M059J (cell line): ENCODE data around the gene ACE. TPM values are rescaled to one million over a fixed set of nuclear protein-coding genes. Genes with fewer than 3 reads are reported as not detected.

Source experiments
- DNase-seq: peaks from one replicate; pipeline ENCODE4 v3.0.0-alpha.2; 2012; ENCODE audit warnings: low read depth
- total RNA-seq: library from RNA; depleted of rRNA; stranded (reverse); fragments of >200 nt; shearing (Covaris generic); gene quantifications from 2 replicates; pipeline ENCODE4 v1.2.3, GENCODE V29; 2014

ACE gene
- total RNA-seq, 1 experiment from 2014 or later: 2.1 TPM

DNA sequence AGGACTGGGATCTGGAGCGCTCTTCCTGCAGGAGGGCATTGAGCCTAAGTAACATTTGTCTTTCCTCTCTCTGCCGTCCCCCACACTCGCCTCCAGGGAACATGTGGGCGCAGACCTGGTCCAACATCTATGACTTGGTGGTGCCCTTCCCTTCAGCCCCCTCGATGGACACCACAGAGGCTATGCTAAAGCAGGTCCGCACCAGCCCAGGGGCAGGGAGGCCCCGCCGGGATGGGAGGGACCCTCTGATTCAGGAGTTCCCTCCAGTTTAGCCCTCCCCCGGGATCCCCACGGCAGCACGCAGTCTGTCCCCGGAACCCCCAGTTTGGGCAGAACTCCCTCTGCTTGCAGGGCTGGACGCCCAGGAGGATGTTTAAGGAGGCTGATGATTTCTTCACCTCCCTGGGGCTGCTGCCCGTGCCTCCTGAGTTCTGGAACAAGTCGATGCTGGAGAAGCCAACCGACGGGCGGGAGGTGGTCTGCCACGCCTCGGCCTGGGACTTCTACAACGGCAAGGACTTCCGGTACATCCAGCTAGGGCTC lies 14.1 kb downstream of the ACE start:
- no peak for DNase-seq

GRCh38 chr17:63491413-63491812 lies 14.6 kb downstream of the ACE start:
- DNase-seq: no peak

DNA sequence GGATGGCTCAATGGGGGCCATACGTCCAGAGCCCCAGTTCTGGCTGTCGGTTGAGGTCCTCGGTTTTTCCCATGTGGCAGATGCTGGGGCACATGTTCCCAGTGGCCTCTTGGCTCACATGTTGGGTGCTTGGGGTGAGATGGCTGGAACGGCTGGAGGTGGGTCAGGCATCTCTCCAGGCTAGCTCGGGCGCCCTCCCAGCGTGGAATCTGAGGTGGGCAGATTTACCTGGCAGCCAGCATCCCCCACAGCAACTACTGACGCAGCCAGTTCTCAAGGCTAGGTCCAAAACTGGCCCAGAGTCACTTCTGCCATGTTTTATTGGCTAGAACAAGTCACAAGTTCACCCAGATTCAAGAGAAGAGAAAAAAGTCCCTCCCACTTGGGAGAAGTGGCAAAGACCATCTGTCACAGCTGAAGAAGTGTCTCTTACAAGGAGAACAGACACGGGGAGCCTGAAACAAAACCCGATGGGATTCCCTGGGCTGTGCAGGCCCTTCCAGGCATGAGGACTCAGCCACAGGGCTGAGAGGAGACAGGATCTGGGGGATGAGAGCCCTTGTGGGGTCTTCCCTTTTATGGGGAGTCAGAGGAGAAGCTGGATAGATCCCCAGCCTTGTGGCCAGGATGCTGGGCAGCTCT lies 15.2 kb downstream of the ACE start:
- DNase-seq: no peak

GRCh38 chr17:63492940-63493339 lies 16.1 kb downstream of the ACE start:
- no peak for DNase-seq

GRCh38 chr17:63493411-63493810 lies 16.6 kb downstream of the ACE start:
- DNase-seq: no peak

- DNase-seq: no peak
Measured at GRCh38 chr17:63494300-63494928, 17.6 kb downstream of the ACE start.

GRCh38 chr17:63495491-63495890 lies 18.6 kb downstream of the ACE start:
- no peak for DNase-seq

GRCh38 chr17:63496177-63496576 lies 19.3 kb downstream of the ACE start:
- no peak for DNase-seq

- DNase-seq: no peak
Measured at GRCh38 chr17:63496663-63497400, 20.0 kb downstream of the ACE start.

DNA sequence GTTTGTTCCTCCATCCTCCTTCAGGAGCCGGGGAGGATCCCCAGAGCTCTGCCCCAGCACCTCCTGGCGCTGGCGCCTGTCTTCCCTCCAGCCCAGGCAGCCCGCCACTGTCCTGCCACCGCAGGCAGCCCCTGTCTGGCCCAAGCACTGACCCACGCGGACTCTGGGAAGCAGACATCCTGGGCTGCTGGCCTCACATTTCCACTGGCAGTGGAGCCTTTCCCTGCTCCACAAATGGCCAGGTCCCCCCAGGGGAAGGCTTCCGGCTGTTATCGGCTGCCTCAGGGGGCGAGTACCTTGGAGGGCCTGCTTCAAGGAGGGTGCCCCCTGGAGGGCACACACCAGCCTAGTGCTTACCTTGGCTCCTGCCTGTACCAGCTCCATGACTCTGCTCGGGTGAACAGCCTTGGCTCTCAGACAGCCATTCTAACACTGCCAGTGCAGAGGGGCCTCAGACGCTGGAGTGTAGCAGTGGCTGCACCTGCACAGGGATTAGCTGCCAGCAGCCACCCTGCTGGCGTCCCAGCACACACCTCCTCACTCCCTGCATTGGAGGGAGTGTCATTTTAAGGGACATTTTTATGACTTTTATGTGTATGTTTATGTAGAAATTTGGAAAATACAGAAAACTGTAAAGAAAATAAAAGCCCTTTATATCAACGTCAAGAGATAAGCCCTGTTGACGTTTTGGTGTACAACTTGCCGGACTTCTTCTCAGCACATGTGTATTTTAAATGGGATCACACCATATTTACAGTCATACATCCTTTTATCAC lies 21.0 kb downstream of the ACE start:
- no peak for DNase-seq

DNA sequence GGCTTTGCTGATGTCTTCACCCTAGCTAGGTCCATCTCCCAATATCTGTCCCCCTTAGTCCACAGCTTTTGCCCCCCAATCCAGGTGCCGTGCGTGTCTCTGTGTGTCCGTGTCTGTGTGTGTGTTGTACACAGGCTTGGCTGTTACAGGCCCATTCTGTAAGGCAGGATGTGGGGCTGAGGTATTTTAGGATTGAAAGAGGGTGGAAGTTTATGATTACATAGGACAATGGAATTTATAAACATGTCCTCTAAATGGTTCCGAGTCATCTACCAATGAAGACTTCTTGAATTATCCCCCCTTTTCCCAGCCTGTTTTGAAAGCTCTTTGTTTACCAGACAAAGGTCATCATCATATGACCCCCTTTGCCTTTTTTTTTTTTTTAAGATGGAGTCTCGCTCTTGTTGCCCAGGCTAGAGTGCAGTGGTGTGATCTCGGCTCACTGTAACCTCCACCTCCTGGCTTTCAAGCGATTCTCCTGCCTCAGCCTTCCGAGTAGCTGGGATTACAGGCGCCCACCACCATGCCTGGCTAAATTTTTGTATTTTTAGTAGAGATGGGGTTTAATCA lies 21.9 kb downstream of the ACE start:
- DNase-seq: peak; percentile 42

- no peak for DNase-seq
Measured at GRCh38 chr17:63500543-63501390, 23.9 kb downstream of the ACE start.

DNA sequence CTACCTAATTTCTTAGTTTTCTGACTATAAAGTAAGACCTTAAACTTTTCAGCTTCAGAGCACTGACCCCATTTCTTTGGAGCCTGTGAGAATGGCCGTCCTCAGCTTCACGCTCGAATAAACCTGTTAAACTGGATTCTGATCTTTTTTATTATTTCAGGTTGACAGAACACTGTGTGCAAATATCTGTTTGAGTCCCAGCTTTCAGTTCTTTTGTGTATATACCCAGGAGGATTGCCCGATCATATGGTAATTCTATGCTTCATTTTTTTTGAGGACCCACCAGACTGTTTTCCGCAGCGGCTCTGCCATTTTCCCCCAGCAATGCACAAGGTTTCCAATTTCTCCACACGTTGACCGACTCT lies 26.5 kb downstream of the ACE start:
- DNase-seq: no peak

GRCh38 chr17:63504261-63504660 lies 27.4 kb downstream of the ACE start:
- DNase-seq: no peak

GRCh38 chr17:63505341-63505740 lies 28.5 kb downstream of the ACE start:
- DNase-seq: no peak

DNA sequence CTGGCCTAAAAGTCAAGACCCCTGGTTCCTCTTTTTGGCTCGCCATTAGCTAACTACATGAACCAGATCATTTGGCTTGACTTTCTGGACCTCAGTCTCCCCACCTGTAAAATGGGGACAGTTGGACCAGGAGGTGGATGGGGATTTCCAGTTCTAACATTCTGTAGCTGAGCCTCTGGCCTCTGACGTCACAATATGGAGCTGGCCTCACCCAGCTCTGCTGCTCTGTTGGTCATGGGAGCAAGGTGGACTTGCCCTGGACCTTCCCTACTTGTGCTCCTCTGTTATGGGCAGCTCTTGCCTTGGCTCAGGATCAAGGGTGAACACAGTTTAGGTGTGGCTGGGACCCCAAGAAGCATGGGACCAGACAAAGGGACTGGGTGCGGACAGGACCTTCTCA lies 29.8 kb downstream of the ACE start:
- no peak for DNase-seq

GRCh38 chr17:63511331-63511730 lies 34.5 kb downstream of the ACE start:
- no peak for DNase-seq

DNA sequence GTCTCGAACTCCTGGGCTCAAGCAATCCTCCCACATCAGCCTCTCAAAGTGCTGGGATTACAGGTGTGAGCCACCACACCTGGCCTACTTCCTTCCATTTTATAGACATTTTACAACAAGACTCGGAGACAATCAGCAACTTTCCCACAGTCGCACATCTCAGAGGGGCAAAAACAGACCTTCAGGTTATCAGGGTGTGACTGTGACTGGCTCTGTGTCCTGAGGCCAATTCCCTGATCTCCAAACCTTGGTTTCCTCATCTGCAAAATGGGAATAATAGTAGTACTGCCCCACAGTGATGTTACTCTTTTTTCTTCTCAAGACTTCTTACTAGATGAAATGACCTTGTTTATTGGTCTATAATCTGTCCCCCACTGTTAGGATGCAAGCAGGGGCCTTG lies 35.5 kb downstream of the ACE start:
- DNase-seq: no peak

- DNase-seq: no peak
Measured at GRCh38 chr17:63512896-63513644, 36.2 kb downstream of the ACE start.

DNA sequence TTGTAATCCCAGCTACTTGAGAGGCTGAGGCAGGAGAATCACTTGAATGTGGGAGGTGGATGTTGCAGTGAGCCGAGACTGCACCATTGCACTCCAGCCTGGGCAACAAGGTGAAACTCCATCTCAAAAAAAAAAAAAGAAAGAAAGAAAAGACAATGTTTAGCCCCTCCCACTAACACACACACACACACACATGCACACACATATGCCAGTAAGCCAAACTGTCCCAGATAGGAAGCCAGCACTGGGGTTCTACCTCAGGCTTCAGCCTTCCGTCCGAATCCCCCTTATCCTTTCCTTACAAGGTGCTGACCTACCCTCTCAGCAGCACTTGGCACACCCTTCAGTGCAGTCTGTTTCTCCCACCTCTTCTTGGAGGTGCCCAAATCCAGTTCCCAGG lies 37.6 kb downstream of the ACE start:
- no peak for DNase-seq
